Measurements from ENCODE around the gene TMCO5A.

The TMCO5A gene

DNA sequence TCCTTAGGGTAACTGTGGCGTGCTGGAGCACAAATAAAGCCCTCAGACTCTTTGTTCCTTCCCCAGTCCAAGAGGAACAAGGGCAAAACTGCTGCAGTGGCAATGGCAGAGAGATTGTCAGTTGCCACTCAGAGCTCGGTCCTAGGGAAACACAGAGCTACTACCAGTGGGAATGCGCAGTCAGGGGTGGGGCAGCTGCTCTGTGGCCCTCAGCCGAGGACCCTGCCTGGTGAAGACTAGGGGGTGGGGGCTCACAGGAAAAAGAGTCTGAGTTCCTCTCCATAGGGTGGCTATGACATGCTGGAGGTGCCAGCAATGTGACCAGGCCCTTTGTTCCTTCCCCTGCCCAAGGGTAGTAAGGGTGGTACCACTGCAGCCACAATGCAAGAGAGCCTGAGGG lies 43.8 kb downstream of the TMCO5A start:
- DNase-seq = no peak

DNA sequence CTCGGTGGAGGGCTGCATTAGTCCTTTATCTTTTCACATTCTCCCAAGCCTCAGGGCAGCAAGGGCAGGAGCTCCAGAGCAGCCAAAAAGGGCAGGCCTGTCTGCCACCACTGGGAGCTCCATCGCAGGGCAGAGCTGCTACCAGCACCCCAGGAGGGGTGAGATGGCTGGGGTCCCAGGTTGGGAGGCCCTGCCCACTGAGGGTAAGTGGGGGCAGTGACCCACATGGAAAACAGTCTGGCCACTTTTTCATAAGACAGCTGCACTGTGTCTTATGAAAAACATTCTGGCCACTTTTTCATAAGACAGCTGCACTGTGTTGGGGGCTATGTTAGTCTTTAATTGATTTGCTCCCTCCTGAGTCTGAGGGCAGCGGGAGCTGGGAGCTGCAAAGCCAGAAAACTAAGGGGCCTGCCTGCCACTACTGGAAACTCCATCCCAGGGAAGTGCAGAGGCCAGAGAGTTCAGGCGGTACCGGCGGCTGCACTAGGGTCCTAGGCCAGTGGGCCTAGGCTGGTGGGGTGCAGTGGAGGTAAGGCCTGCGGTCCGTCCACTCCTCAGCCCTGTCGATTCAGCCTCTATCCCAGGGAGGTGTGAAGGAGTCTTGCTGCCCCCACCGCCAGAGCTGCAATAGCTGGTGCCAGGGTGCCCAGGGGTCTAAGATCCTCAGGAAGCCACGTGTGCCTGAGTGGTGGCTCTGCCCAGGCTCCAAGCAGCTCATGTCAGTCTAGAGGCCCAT lies 45.4 kb downstream of the TMCO5A start:
- DNase-seq = no peak

- DNase-seq = no peak
Observed at GRCh38 chr15:37981201-37981600, 46.8 kb downstream of the TMCO5A start.

GRCh38 chr15:37981775-37982174 lies 47.3 kb downstream of the TMCO5A start:
- no peak for DNase-seq

DNA sequence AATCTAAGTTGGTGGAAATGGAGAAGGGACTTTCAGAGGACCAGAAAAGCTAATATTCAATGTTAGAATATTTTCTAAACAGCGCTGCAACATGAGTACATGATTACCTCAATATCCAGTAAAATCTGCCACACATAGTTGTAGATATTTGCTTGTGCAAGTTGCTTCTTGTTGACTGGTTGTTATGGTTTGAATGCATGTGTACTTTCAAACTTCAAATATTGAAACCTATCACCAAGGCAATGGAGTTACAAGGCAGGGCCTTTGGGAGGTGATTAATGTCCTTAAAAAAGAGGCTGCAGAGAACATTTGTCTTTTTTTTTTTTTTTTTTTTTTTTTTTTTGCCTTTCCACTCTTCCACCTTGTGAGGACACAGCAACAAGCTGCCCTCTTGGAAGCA lies 49.9 kb downstream of the TMCO5A start:
- DNase-seq = no peak

DNA sequence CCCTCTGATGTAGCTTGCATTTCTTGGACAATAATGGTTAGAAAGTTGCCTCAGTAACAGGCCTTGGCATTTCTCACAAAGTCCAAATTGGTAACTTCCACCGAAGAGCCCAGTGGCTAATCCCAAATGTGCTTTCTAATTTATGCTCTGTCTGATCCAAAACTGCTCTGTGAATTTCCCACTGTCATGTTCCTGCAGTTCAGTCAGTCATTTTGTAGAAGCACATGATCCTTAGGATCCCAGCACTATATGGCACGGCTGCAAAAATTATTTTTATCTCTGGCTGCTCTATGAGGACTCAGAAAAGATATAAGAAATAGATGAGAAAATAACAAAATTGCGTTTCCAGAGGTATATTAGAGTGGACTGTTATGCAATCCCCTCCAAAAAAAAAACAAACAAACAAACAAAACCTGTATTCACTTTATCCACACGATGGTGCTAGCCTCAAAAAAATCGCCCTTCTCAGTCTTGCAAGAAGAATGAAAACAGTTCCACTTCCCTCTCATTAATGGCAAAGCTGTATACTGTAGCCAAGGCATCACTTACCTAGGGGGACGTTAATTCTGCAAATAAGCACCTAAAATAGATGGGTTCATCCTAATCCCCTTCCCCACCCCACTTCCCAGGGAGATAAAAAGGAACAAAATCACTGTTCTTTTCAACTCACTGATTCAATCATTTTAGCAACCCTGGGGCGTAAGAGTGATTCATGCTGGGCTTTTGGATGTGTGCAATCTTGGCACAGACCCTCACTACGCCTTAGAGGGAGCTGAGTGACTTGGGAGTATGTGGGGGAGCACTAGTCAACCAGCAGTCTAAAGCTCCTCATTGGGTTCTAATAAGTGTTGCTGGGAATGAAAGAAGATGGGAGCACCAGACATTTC lies 61.3 kb downstream of the TMCO5A start:
- no peak for DNase-seq
